Rectal smooth muscle tissue (tissue), 1 donor: ENCODE data around the gene CLDN6.
A peak's percentile ranks its signal among the peaks of the same experiment; 100 is the strongest.

Source experiments
- H3K27ac ChIP-seq: one replicate; pipeline ENCODE4 v1.7.0; 2013; ENCODE audit warnings: low read depth, low read length, inconsistent platforms
- H3K27me3 ChIP-seq: one replicate; pipeline ENCODE4 v1.7.0; 2013; ENCODE audit warnings: low read length; ENCODE audit not compliant: control insufficient read depth, insufficient read depth
- H3K36me3 ChIP-seq: one replicate; pipeline ENCODE4 v1.7.0; 2013; ENCODE audit warnings: low read length; ENCODE audit not compliant: control insufficient read depth, insufficient read depth
- H3K4me1 ChIP-seq: one replicate; pipeline ENCODE4 v1.7.0; 2013; ENCODE audit warnings: low read length; ENCODE audit not compliant: control insufficient read depth, insufficient read depth
- H3K4me3 ChIP-seq: one replicate; pipeline ENCODE4 v1.7.0; 2013; ENCODE audit warnings: low read length
- H3K9ac ChIP-seq: one replicate; pipeline ENCODE4 v1.7.0; 2013; ENCODE audit warnings: low read length

CLDN6 gene

GRCh38 chr16:3017794-3018506 lies at the start of gene CLDN6:
Gene CLDN6, minus strand, starts transcription at chr16:3018183. Its CDS starts 2,162 bp downstream, at chr16:3016021.
- H3K36me3 ChIP-seq = no peaks in the 10 kb centered on the region
- no peak within 1 kb of the TSS for H3K9ac ChIP-seq
- no peak within 1 kb of the TSS for H3K4me3 ChIP-seq
- H3K27ac ChIP-seq = no peak within 1 kb of the TSS
- peaks cover 5% of the 10 kb centered on the region for H3K27me3 ChIP-seq
- H3K4me1 ChIP-seq = peaks cover 14% of the 10 kb centered on the region

GRCh38 chr16:3066440-3066748 lies 48.4 kb upstream of the CLDN6 start:
- no peak overlapping the region for H3K27ac ChIP-seq
- H3K4me1 ChIP-seq = no peaks in the 10 kb centered on the region
- H3K27me3 ChIP-seq = no peaks in the 10 kb centered on the region
- peak overlapping the region; percentile 29 for H3K9ac ChIP-seq
- H3K4me3 ChIP-seq = peak overlapping the region; percentile 57
- no peaks in the 10 kb centered on the region for H3K36me3 ChIP-seq

DNA sequence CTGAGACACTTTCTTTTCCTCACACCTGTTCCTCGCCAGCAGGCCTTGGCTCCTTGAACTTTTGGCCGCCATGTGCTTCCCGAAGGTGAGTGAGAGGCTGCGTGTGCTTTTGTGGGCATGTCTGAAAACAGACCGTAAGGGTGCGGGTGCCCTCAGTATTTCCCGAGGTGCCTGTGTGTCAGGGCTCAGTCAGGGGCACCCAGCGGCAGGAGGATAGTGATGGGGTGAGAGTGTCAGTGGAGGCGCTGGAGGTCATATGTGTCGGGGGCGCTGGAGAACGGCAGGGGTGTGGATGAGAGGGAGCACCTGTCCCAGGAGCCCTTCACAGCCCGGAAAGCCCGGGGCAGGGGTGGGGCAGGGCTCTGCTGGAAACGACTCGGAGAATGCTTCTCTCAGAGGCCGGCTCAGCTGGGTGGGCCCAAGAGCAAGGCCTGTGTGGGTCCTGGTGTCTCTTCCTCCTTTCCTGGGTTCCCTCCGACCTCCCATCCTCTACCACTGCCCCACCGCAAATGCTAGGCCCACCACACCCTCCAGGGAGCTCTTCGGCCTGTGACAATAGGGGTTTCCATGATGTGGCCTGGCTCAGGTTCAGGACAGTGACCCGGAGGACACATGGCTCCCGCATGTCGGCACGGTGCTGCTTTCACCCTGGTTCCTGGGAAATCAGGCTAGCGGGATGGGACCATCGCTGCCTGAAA lies 47.9 kb upstream of the CLDN6 start:
- H3K36me3 ChIP-seq = no peaks in the 10 kb centered on the region
- no peaks in the 10 kb centered on the region for H3K4me1 ChIP-seq
- peak overlapping the region; percentile 38 for H3K27ac ChIP-seq
- peak overlapping the region; percentile 57 for H3K4me3 ChIP-seq
- peak overlapping the region; percentile 66 for H3K9ac ChIP-seq
- no peaks in the 10 kb centered on the region for H3K27me3 ChIP-seq

- H3K4me1 ChIP-seq = no peaks in the 10 kb centered on the region
- no peaks in the 10 kb centered on the region for H3K36me3 ChIP-seq
- no peaks in the 10 kb centered on the region for H3K27me3 ChIP-seq
- peak within 1 kb of the TSS; percentile 57 for H3K4me3 ChIP-seq
- H3K9ac ChIP-seq = peak within 1 kb of the TSS; percentile 66
- H3K27ac ChIP-seq = peak within 1 kb of the TSS; percentile 47
Measured at GRCh38 chr16:3065069-3065741, 47.2 kb upstream of the CLDN6 start, which contains the start of gene IL32. Gene IL32, plus strand, starts transcription at chr16:3065640. Its CDS starts 172 bp downstream, at chr16:3065812.

- no peak overlapping the region for H3K27ac ChIP-seq
- H3K4me1 ChIP-seq = no peaks in the 10 kb centered on the region
- H3K9ac ChIP-seq = no peak overlapping the region
- no peaks in the 10 kb centered on the region for H3K36me3 ChIP-seq
- H3K27me3 ChIP-seq = no peaks in the 10 kb centered on the region
- no peak overlapping the region for H3K4me3 ChIP-seq
Measured at GRCh38 chr16:3063625-3064386, 45.8 kb upstream of the CLDN6 start.

DNA sequence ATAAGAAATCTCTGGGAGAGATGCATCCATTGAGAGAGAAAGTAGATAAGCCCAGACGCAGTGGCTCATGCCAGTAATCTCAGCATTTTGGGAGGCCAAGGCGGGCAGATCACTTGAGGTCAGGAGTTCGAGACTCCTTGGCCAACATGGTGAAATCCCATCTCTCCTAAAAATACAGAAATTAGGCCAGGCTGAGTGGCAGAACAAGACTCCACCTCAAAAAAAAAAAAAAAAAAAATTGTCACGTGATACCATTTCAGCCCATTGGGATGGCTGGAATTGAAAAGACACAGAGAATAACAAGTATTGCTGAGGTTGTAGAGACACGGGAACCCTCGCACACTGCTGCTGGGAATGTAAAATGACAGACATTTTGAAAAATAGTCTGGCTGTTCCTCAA lies 44.6 kb upstream of the CLDN6 start:
- H3K4me1 ChIP-seq = no peaks in the 10 kb centered on the region

DNA sequence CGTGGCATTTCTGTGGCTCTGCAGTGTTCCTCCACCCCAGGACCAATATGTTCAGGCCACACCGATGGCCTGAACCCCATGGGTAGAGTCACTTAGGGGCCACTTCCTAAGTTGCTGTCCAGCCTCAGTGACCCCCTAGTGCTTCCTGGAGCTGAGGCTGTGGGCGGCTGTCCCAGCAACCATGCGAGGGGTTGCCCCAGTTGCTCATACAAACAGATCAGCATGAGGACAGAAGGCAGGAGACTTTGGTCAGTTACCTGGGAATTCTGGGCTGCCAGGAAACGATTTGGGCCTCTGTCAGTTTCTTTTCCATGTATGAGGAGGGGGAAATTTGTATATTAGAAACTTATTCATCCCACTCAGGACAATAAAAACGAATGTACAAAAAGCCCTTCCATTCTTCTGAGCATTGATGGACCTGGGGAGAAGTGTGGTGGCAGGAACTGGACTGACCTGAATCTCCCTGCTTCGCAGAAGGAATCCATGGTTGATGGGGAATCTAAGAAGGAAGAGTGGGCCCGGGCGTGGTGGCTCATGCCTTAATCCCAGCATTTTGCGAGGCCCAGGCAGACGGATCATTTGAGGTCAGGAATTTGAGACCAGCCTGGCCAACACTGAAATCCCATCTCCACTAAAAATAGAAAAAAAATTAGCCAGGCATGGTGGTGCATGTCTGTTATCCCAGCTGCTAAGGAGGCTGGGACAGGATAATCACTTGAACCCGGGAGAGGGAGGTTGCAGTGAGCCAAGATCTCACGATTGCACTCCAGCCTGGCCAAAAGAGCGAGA lies 42.5 kb upstream of the CLDN6 start:
- no peaks in the 10 kb centered on the region for H3K4me1 ChIP-seq
- no peak overlapping the region for H3K9ac ChIP-seq
- H3K27ac ChIP-seq = no peak overlapping the region
- H3K36me3 ChIP-seq = no peaks in the 10 kb centered on the region
- H3K27me3 ChIP-seq = no peaks in the 10 kb centered on the region
- no peak overlapping the region for H3K4me3 ChIP-seq

More for the DNA sequence above, 44.6 kb upstream of the CLDN6 start:
- H3K36me3 ChIP-seq = no peaks in the 10 kb centered on the region
- no peak overlapping the region for H3K27ac ChIP-seq
- H3K9ac ChIP-seq = no peak overlapping the region
- H3K27me3 ChIP-seq = no peaks in the 10 kb centered on the region
- H3K4me3 ChIP-seq = no peak overlapping the region

DNA sequence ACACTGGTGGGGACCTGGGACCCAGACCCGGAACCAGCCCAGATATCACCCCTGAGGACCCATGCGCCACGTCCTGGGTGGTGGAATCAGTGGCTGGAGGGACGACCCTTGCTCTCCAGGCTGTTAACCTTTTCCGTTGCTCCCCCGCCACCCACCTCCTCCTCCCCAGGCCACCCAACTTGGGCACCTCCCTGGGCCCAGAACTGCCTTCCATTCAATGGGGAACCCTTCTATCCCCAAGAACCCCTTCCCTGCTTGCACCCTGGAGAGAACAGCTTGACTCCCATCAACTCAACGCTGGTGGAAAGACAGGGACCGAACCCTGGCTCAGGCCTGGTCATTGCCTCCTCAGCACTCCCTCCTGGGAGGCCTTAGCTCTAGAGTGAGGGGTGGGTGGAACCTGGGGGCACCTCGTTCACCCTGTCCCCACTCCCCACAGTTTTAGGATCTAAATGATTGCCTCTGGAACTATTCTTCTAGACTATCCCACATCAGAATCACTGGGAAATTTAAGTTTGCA lies 41.8 kb upstream of the CLDN6 start:
- H3K27me3 ChIP-seq = no peaks in the 10 kb centered on the region
- peak overlapping the region; percentile 55 for H3K27ac ChIP-seq
- H3K4me3 ChIP-seq = peak overlapping the region; percentile 66
- H3K4me1 ChIP-seq = no peaks in the 10 kb centered on the region
- H3K9ac ChIP-seq = peak overlapping the region; percentile 12
- H3K36me3 ChIP-seq = no peaks in the 10 kb centered on the region

GRCh38 chr16:3059041-3059722 lies 41.2 kb upstream of the CLDN6 start:
- Histone ChIP-seq H3K27me3 (no peaks in the 10 kb centered on the region), H3K4me3 (peak overlapping the region; percentile 80), H3K27ac (peak overlapping the region; percentile 55), H3K36me3 (no peaks in the 10 kb centered on the region), H3K9ac (peak overlapping the region; percentile 86), H3K4me1 (no peaks in the 10 kb centered on the region)

DNA sequence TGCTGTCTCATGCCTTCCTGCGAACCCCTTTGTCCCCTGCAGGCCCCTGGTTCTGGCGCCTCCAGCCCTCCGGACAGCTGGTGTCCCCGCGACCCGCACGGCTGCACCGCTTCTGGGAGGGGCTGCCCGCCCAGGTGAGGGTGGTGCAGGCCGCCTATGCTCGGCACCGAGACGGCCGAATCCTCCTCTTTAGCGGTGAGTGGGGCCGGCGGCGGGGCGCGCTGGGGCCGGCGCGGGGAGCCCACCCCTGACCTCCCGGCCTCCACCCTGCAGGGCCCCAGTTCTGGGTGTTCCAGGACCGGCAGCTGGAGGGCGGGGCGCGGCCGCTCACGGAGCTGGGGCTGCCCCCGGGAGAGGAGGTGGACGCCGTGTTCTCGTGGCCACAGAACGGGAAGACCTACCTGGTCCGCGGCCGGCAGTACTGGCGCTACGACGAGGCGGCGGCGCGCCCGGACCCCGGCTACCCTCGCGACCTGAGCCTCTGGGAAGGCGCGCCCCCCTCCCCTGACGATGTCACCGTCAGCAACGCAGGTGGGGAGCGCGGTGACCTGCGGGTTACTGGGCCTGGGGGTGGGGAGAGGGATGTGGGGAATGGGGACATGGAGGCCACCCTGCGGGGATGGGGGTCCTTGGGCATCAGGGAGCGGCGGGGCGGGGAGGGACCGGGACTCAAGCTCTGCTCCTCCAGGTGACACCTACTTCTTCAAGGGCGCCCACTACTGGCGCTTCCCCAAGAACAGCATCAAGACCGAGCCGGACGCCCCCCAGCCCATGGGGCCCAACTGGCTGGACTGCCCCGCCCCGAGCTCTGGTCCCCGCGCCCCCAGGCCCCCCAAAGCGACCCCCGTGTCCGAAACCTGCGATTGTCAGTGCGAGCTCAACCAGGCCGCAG lies 40.4 kb upstream of the CLDN6 start:
- Histone ChIP-seq H3K27me3 (no peaks in the 10 kb centered on the region), H3K4me3 (peak overlapping the region; percentile 80), H3K27ac (peak overlapping the region; percentile 32), H3K9ac (peak overlapping the region; percentile 86), H3K4me1 (no peaks in the 10 kb centered on the region), H3K36me3 (peaks cover 3% of the 10 kb centered on the region)
